HepG2 (cell line): ENCODE results near the gene STRIP1. TPM values are rescaled to one million over a fixed set of nuclear protein-coding genes. Genes with fewer than 3 reads are reported as not detected.

Experiments used
- AHDC1 ChIP-seq: sonication (generic); formaldehyde crosslinking; IDR thresholded peaks from 2 replicates; pipeline ENCODE4 v1.5.1; 2020; ENCODE audit warnings: mild to moderate bottlenecking, missing genetic modification reagents, borderline replicate concordance
- CBFB ChIP-seq: sonication (generic); formaldehyde crosslinking; IDR thresholded peaks from 2 replicates; pipeline ENCODE4 v1.4.0; 2020; ENCODE audit warnings: missing genetic modification reagents
- CBX1 ChIP-seq: IDR thresholded peaks from one replicate; pipeline ENCODE4 v1.6.1; 2016; ENCODE audit warnings: antibody characterized with exemption, low read depth
- CEBPB ChIP-seq: IDR thresholded peaks from 2 replicates; pipeline ENCODE4 v1.6.1; 2011; ENCODE audit warnings: low read depth, low read length, improper control_type of control experiment, borderline replicate concordance
- DR1 ChIP-seq: sonication (generic); formaldehyde crosslinking; IDR thresholded peaks from 2 replicates; pipeline ENCODE4 v1.8.0; 2021; ENCODE audit warnings: mild to moderate bottlenecking, missing genetic modification reagents, inconsistent platforms
- GZF1 ChIP-seq: sonication (generic); formaldehyde crosslinking; IDR thresholded peaks from 2 replicates; pipeline ENCODE4 v1.5.1; 2020; ENCODE audit warnings: mild to moderate bottlenecking, missing genetic modification reagents
- MIER2 ChIP-seq: IDR thresholded peaks from 2 replicates; pipeline ENCODE4 v1.6.1; 2016; ENCODE audit warnings: missing biosample characterization, missing genetic modification reagents
- NCOA5 ChIP-seq: sonication (generic); formaldehyde crosslinking; IDR thresholded peaks from 2 replicates; pipeline ENCODE4 v1.4.0; 2020; ENCODE audit warnings: missing genetic modification reagents
- NFIC ChIP-seq: IDR thresholded peaks from 2 replicates; pipeline ENCODE4 v1.6.1; 2012; ENCODE audit warnings: mild to moderate bottlenecking, low read length, inconsistent platforms
- PHB2 ChIP-seq: fragments of 450-650 bp; IDR thresholded peaks from 2 replicates; pipeline ENCODE4 v1.6.1; 2018; ENCODE audit not compliant: partially characterized antibody
- RERE ChIP-seq: IDR thresholded peaks from 2 replicates; pipeline ENCODE4 v1.6.1; 2016; ENCODE audit warnings: low read depth, missing genetic modification reagents, missing compliant biosample characterization
- ZBTB7B ChIP-seq: sonication (generic); formaldehyde crosslinking; IDR thresholded peaks from 2 replicates; pipeline ENCODE4 v1.4.0; 2020; ENCODE audit warnings: missing genetic modification reagents
- ZFYVE20 ChIP-seq: sonication (generic); formaldehyde crosslinking; IDR thresholded peaks from 2 replicates; pipeline ENCODE4 v1.8.0; 2023; ENCODE audit warnings: low read depth, mild to moderate bottlenecking, moderate library complexity, missing genetic modification reagents, borderline replicate concordance
- ZNF12 ChIP-seq: sonication (generic); formaldehyde crosslinking; IDR thresholded peaks from 2 replicates; pipeline ENCODE4 v1.5.0; 2020; ENCODE audit warnings: missing genetic modification reagents
- polyA plus RNA-seq, 8 experiments: library from polyadenylated mRNA; depleted of rRNA in 3 of 8; stranded (reverse) in 7 of 8; unstranded in 1 of 8; fragments of >200 nt; fragmentation: Illumina TruSeq in 4 of 8; extraction: Trizol in 4 of 8; gene quantifications; 2 replicates each; pipeline versions ENCODE4 v1.2.1 to v1.2.3, GENCODE V29; 2011 to 2016; ENCODE audit warnings: low read depth in 4 of 8, missing spikeins in 1 of 8, mixed read lengths in 1 of 8; ENCODE audit not compliant: insufficient read depth in 1 of 8
- total RNA-seq, 5 experiments: library from RNA; depleted of rRNA; stranded (reverse); fragments of >200 nt; fragmentation: Illumina TruSeq; extraction: Trizol; gene quantifications; 2 replicates each; pipeline ENCODE4 v1.2.3, GENCODE V29; 2016; ENCODE audit warnings: low read depth in 1 of 5
- TF ChIP-seq, protein P1 (sequence below): sonication (generic); formaldehyde crosslinking; IDR thresholded peaks from 2 replicates; pipeline ENCODE4 v1.8.0; 2022; ENCODE audit warnings: mild to moderate bottlenecking, missing genetic modification reagents, moderate library complexity
- TF ChIP-seq, protein P2 (sequence below): sonication (generic); formaldehyde crosslinking; IDR thresholded peaks from 2 replicates; pipeline ENCODE4 v1.8.0; 2022; ENCODE audit warnings: missing genetic modification reagents, mild to moderate bottlenecking, moderate library complexity, borderline replicate concordance

Gene STRIP1
- total and polyA plus RNA-seq, 2 of the 13 experiments (the other 11 are each of a cell fraction or from before 2014, with no cell fraction given): 20.9 to 27.9 TPM

DNA sequence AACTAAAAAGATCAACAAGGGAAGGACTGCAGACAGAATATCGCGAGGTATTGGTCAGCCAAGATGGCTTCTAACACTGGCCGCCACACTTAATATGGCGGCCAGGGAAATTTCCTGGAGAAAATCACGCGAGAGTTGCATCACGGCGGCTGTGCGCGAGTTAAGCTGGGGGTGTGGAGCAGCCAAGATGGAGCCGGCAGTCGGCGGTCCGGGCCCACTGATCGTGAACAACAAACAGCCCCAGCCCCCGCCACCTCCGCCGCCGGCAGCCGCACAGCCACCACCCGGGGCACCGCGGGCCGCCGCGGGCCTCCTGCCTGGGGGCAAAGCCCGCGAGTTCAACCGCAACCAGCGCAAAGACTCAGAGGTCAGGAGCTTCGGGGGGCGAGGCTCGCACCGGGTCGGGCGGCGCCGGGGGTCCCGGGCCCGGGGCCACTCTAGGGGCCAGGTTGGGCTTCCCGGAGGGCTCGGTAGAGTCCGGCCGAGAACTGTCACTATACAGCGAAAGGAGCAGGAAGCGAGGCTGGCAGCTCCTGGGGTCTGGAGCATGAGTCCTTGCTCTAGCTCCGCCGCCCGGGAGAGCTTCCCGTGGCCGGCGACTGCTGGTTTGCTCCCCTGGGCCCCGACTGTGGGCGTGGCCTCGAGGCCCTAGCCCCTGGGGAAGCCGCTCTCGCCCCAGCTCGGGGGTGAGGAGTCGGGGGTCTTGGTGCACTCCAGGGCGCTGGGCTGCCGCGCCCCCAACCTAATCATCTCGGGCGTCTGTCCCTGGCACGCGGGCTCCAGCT is at the start of gene STRIP1 (continued):
- TF ChIP-seq RERE (no peak), NCOA5 (CRISPR knock-in tag) (no peak), CEBPB (peak; percentile 87; the same call in 1 of the 2 replicates), ZFYVE20 (CRISPR knock-in tag) (no peak), PHB2 (no peak), MIER2 (no peak), NFIC (0 out of 2 replicates have a peak, but pooled peaks have one; percentile 37), ZBTB7B (CRISPR knock-in tag) (no peak), ZNF12 (no peak), GZF1 (CRISPR knock-in tag) (no peak), CBX1 (no peak), AHDC1 (CRISPR knock-in tag) (no peak), CBFB (no peak), DR1 (CRISPR knock-in tag) (no peak)
- TF ChIP-seq, protein P1, sequence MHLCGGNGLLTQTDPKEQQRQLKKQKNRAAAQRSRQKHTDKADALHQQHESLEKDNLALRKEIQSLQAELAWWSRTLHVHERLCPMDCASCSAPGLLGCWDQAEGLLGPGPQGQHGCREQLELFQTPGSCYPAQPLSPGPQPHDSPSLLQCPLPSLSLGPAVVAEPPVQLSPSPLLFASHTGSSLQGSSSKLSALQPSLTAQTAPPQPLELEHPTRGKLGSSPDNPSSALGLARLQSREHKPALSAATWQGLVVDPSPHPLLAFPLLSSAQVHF (CRISPR knock-in tag): no peak
- TF ChIP-seq, protein P2, sequence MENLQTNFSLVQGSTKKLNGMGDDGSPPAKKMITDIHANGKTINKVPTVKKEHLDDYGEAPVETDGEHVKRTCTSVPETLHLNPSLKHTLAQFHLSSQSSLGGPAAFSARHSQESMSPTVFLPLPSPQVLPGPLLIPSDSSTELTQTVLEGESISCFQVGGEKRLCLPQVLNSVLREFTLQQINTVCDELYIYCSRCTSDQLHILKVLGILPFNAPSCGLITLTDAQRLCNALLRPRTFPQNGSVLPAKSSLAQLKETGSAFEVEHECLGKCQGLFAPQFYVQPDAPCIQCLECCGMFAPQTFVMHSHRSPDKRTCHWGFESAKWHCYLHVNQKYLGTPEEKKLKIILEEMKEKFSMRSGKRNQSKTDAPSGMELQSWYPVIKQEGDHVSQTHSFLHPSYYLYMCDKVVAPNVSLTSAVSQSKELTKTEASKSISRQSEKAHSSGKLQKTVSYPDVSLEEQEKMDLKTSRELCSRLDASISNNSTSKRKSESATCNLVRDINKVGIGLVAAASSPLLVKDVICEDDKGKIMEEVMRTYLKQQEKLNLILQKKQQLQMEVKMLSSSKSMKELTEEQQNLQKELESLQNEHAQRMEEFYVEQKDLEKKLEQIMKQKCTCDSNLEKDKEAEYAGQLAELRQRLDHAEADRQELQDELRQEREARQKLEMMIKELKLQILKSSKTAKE (CRISPR knock-in tag): no peak
